Mucosa of descending colon (tissue), 3 donors: Measurements from ENCODE around the gene APOBEC4. TPM values are rescaled to one million over a fixed set of nuclear protein-coding genes. Genes with fewer than 3 reads are reported as not detected.

ENCODE experiments used
- ATAC-seq: fragments of 200-7000 bp; cut with Tn5 transposase; one replicate; pipeline ENCODE4 v1.9.1; 2020; ENCODE audit warnings: mild to moderate bottlenecking, moderate library complexity
- DNase-seq, 3 donors: peaks; one replicate each; pipeline ENCODE4 v3.0.0-alpha.2; 2020
- H3K36me3 ChIP-seq: fragments of 200-600 bp; one replicate; pipeline ENCODE4 v1.8.0; 2021; ENCODE audit warnings: low read depth, mild to moderate bottlenecking
- H3K4me1 ChIP-seq: fragments of 200-600 bp; one replicate; pipeline ENCODE4 v1.8.0; 2021; ENCODE audit warnings: low read depth, mild to moderate bottlenecking
- H3K4me3 ChIP-seq: fragments of 200-600 bp; one replicate; pipeline ENCODE4 v1.8.0; 2021; ENCODE audit warnings: mild to moderate bottlenecking
- H3K9me3 ChIP-seq: fragments of 200-600 bp; one replicate; pipeline ENCODE4 v1.8.0; 2021; ENCODE audit warnings: mild to moderate bottlenecking
- intact Hi-C, 2 donors: fragments of 100-400 bp; cut with DNase I in 1 of 2; cut with micrococcal nuclease in 1 of 2; formaldehyde crosslinking; loops; one replicate each; pipeline versions ENCODE4 v1.11.0 to v1.11.1; 2022; cut with DNase I, micrococcal nuclease
- total RNA-seq, 3 donors: library from RNA; stranded (reverse); fragmentation: NEBNext Ultra II Directional in 2 of 3; extraction: Animal tissue kit (Norgen Biotek cat#: 25700) in 2 of 3; gene quantifications; one replicate each; pipeline versions ENCODE4 v1.2.1 to v1.2.4, GENCODE V29; 2021 to 2023
- TF ChIP-seq, protein P1 (sequence below): fragments of 200-600 bp; IDR thresholded peaks from one replicate; pipeline ENCODE4 v1.8.0; 2022; ENCODE audit warnings: antibody characterized with exemption, mild to moderate bottlenecking
- donor health status: DM: no; HTN: no; CAD: no; lungs with moderate emphysema.
- donor health status: DM: no; HTN: no; CAD: no.
- donor health status: DM: no; HTN: yes; CAD: no.

The APOBEC4 gene
- total RNA-seq, 3 donors from 2014 or later: 0.55 TPM; not detected in 2

DNA sequence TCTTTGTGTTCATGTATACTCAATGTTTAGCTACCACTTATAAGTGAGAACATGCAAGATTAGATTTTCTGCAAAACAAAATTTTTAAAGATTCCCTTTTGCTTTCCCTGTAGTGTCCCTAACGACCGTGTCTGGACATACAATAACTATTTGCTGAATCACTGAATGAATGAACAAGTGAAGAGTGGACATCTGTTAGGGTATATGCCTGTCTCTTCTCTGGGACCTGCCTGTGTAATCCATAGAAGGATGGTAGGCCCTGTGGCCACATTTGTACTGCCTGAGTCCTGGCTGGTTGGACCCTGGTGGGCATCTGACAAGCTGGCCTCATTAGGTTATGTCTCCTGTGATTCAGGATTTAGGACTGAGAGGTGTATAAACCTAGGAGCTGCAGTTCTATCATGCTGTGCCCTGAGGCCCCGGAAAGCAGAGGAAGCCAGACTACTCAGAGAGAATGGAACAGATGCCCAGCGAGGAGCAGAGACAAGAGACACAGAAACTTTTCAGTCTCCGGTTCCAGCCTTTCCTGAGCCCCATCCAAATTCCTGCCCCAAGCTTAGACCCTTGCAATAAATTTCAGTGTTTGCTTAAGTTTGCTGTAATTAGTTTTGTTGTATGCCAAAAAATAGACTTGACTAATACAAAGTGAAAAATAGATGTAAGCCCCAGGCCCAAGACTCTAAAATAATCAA lies 55.3 kb downstream of the APOBEC4 start:
- Histone ChIP-seq H3K36me3 (no peaks in the 10 kb centered on the region), H3K4me1 (no peaks in the 10 kb centered on the region), H3K9me3 (no peaks in the 10 kb centered on the region), H3K4me3 (no peak overlapping the region)
- TF ChIP-seq, protein P1, sequence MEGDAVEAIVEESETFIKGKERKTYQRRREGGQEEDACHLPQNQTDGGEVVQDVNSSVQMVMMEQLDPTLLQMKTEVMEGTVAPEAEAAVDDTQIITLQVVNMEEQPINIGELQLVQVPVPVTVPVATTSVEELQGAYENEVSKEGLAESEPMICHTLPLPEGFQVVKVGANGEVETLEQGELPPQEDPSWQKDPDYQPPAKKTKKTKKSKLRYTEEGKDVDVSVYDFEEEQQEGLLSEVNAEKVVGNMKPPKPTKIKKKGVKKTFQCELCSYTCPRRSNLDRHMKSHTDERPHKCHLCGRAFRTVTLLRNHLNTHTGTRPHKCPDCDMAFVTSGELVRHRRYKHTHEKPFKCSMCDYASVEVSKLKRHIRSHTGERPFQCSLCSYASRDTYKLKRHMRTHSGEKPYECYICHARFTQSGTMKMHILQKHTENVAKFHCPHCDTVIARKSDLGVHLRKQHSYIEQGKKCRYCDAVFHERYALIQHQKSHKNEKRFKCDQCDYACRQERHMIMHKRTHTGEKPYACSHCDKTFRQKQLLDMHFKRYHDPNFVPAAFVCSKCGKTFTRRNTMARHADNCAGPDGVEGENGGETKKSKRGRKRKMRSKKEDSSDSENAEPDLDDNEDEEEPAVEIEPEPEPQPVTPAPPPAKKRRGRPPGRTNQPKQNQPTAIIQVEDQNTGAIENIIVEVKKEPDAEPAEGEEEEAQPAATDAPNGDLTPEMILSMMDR: no peak
- DNase-seq: no peak
- intact Hi-C loops: no loop called here
- no peak for ATAC-seq

DNA sequence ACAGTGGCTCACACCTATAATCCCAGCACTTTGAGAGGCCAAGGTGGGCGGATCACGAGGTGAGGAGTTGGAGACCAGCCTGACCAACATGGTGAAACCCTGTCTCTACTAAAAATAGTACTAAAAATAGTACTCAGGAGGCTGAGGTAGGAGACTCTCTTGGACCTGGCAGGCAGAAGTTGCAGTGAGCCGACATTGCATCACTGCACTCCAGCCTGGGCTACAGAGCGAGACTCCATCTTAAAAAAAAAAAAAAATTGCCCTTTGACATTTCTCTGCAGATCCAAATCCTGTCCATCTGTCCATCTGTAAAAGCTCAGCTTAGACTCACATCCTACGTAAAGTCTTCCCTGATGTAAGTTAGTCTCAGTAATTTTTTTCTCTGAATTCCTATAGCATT lies 56.6 kb downstream of the APOBEC4 start:
- no peaks in the 10 kb centered on the region for H3K9me3 ChIP-seq

More for the DNA sequence above, 56.6 kb downstream of the APOBEC4 start:
- Histone ChIP-seq H3K36me3 (no peaks in the 10 kb centered on the region), H3K4me3 (no peak overlapping the region), H3K4me1 (no peaks in the 10 kb centered on the region)
- intact Hi-C loops: no loop called here
- TF ChIP-seq, protein P1: no peak
- ATAC-seq (no peak), DNase-seq (no peak)

Other genes with a start within 250 kb of the APOBEC4 start
- gene NMNAT2, start 234.9 kb downstream of the APOBEC4 start, total RNA-seq: 1 to 10 TPM in 1 of 3 donors, under 1 TPM in 2; 0.29 to 3.6 (median 0.87) TPM
- gene SMG7, start 180.8 kb downstream of the APOBEC4 start, total RNA-seq: 10 to 100 TPM; 62.7 to 69.9 (median 66.4) TPM
- 1 to 10 TPM; 2.0 to 8.9 (median 8.3) TPM for gene NCF2, start 62.9 kb downstream of the APOBEC4 start, total RNA-seq
- gene ARPC5, start 17.5 kb downstream of the APOBEC4 start, total RNA-seq: 100 to 1,000 TPM; 101 to 158 (median 123) TPM
- 10 to 100 TPM in 2 of 3 donors, 1 to 10 TPM in 1; 6.2 to 29.8 (median 15.9) TPM for gene RGL1, start 151.8 kb upstream of the APOBEC4 start, total RNA-seq